ENCODE data around the gene TMEM266. TPM values are rescaled to one million over a fixed set of nuclear protein-coding genes. Genes with fewer than 3 reads are reported as not detected.
A peak's percentile ranks its signal among the peaks of the same experiment; 100 is the strongest.

The TMEM266 gene
- total RNA-seq, 1 donor from 2014 or later = not detected

GRCh38 chr15:76165951-76166350 lies 106.2 kb downstream of the TMEM266 start:
- peaks cover 29 to 45% (median 33%) of the 10 kb centered on the region in 3 donors for H3K4me1 ChIP-seq (ENCODE audit: control insufficient read depth in 3 of 3, insufficient read depth in 3 of 3, low read length in 3 of 3)
- no peaks in the 10 kb centered on the region for H3K9me3 ChIP-seq (ENCODE audit: control insufficient read depth in 3 of 3, low read length in 3 of 3)

GRCh38 chr15:76168237-76168984 lies 108.6 kb downstream of the TMEM266 start:
- H3K36me3 ChIP-seq (ENCODE audit: control insufficient read depth in 3 of 3, insufficient read depth in 3 of 3, low read length in 3 of 3) = no peaks in the 10 kb centered on the region

More at GRCh38 chr15:76165951-76166350, 106.2 kb downstream of the TMEM266 start:
- no peak overlapping the region for H3K9ac ChIP-seq (ENCODE audit: low read depth in 1 of 3, low read length in 3 of 3)
- no peaks in the 10 kb centered on the region for H3K36me3 ChIP-seq (ENCODE audit: control insufficient read depth in 3 of 3, insufficient read depth in 3 of 3, low read length in 3 of 3)
- H3K27me3 ChIP-seq (ENCODE audit: control insufficient read depth in 3 of 3, insufficient read depth in 3 of 3, low read length in 3 of 3) = no peaks in the 10 kb centered on the region
- no peak overlapping the region for H3K4me3 ChIP-seq (ENCODE audit: low read length in 3 of 3)
- no peak overlapping the region for H3K27ac ChIP-seq (ENCODE audit: low read depth, low read length)

DNA sequence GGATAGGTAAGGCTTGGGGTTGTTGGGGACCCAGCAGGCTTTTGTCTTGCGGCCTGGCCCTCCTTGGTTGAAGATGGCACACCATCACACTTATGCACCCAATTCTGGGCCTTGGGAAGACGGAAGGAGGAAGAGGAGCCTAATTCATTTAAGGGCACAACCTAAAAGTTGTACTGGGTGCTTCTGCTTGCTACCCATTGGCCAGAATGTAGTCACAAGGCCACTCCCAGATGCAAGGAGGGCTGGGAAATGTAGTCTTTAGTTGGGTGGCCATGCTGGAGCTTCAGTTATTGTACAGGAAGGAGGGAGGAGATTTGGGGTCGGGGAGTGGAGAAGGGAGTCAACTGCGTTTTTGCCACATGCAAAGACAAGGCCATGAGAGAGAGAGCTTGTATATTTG lies 109.2 kb downstream of the TMEM266 start:
- no peak overlapping the region for H3K27ac ChIP-seq (ENCODE audit: low read depth, low read length)
- no peaks in the 10 kb centered on the region for H3K36me3 ChIP-seq (ENCODE audit: control insufficient read depth in 3 of 3, insufficient read depth in 3 of 3, low read length in 3 of 3)
- H3K4me3 ChIP-seq (ENCODE audit: low read length in 3 of 3) = no peak overlapping the region
- H3K27me3 ChIP-seq (ENCODE audit: control insufficient read depth in 3 of 3, insufficient read depth in 3 of 3, low read length in 3 of 3) = no peaks in the 10 kb centered on the region
- H3K9ac ChIP-seq (ENCODE audit: low read depth in 1 of 3, low read length in 3 of 3) = peak overlapping the region in 1 of 3 donors; percentile 16
- peaks cover 9 to 22% (median 10%) of the 10 kb centered on the region in 3 donors for H3K4me1 ChIP-seq (ENCODE audit: control insufficient read depth in 3 of 3, insufficient read depth in 3 of 3, low read length in 3 of 3)
- no peaks in the 10 kb centered on the region for H3K9me3 ChIP-seq (ENCODE audit: control insufficient read depth in 3 of 3, low read length in 3 of 3)

More at GRCh38 chr15:76168237-76168984, 108.6 kb downstream of the TMEM266 start:
- Histone ChIP-seq H3K27ac (ENCODE audit: low read depth, low read length) (no peak overlapping the region), H3K9me3 (ENCODE audit: control insufficient read depth in 3 of 3, low read length in 3 of 3) (no peaks in the 10 kb centered on the region), H3K27me3 (ENCODE audit: control insufficient read depth in 3 of 3, insufficient read depth in 3 of 3, low read length in 3 of 3) (no peaks in the 10 kb centered on the region), H3K4me3 (ENCODE audit: low read length in 3 of 3) (no peak overlapping the region), H3K4me1 (ENCODE audit: control insufficient read depth in 3 of 3, insufficient read depth in 3 of 3, low read length in 3 of 3) (peaks cover 14 to 26% (median 14%) of the 10 kb centered on the region in 3 donors), H3K9ac (ENCODE audit: low read depth in 1 of 3, low read length in 3 of 3) (no peak overlapping the region)

DNA sequence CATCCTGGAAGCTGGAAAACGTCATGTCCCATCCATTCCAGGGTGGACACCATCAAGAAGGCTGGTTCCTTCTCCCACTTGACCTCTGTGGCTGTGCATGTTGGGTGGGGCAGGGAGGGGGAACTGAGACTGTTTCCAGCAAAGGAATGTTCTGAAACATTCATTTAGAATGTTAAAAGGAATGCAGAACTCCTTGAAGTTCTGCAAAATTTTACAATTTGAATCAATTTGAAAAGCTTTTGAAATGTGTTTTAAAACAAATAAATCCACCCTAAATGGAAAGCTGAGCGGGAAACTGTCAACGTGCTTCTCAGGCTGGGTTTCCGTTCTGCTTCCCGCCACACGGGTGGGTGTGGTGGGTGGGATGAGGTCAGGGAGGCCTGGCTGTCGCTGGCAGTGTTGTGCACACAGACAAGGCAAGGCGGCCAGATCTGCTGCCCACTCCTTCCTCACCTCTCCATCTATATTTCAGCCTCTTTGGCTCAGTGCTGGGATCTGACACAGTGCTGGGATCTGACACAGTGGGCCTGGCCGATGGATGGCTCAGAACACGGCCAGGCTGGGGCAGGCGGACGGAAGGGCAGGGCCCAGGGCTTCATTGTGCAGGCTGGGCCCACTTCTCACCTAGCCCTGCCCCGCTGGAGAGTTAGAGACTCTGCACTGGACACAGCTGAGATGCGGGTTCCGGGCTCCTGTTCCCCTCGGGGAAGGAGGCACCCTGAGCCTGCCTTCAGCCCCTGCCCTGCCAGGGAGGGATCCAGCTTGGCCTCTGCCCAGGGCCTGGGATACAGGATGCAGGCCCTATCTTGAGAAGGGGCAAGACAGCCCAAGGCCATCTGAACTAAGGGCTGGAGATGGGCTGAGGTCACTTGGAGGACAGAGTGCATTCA lies 110.4 kb downstream of the TMEM266 start:
- H3K27me3 ChIP-seq (ENCODE audit: control insufficient read depth in 3 of 3, insufficient read depth in 3 of 3, low read length in 3 of 3) = no peaks in the 10 kb centered on the region
- peaks cover 10 to 17% (median 12%) of the 10 kb centered on the region in 3 donors for H3K4me1 ChIP-seq (ENCODE audit: control insufficient read depth in 3 of 3, insufficient read depth in 3 of 3, low read length in 3 of 3)
- no peaks in the 10 kb centered on the region for H3K9me3 ChIP-seq (ENCODE audit: control insufficient read depth in 3 of 3, low read length in 3 of 3)
- H3K9ac ChIP-seq (ENCODE audit: low read depth in 1 of 3, low read length in 3 of 3) = no peak overlapping the region
- no peak overlapping the region for H3K27ac ChIP-seq (ENCODE audit: low read depth, low read length)
- H3K4me3 ChIP-seq (ENCODE audit: low read length in 3 of 3) = no peak overlapping the region
- no peaks in the 10 kb centered on the region for H3K36me3 ChIP-seq (ENCODE audit: control insufficient read depth in 3 of 3, insufficient read depth in 3 of 3, low read length in 3 of 3)

DNA sequence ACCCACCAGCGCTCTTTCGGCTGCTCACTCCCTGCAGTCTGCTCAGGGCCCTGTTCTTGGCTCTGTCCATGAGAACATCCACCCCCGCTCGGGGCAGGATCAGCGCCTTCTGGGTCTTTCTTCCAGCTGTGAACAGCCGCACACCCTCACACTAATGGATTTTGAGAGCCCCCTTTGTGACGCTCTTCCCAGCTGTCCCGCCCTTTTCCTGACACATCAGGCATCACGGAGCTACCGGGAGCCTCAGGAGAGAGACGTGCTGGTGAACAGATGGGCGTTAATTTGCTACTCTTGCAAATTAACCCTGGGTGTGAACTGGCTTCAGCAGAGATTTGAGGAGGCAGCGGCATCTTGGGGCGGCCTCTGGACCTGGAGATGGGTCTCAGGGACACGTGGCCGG lies 113.0 kb downstream of the TMEM266 start:
- H3K9me3 ChIP-seq (ENCODE audit: control insufficient read depth in 3 of 3, low read length in 3 of 3) = no peaks in the 10 kb centered on the region
- H3K36me3 ChIP-seq (ENCODE audit: control insufficient read depth in 3 of 3, insufficient read depth in 3 of 3, low read length in 3 of 3) = no peaks in the 10 kb centered on the region
- H3K4me1 ChIP-seq (ENCODE audit: control insufficient read depth in 3 of 3, insufficient read depth in 3 of 3, low read length in 3 of 3) = peaks cover 35 to 42% (median 38%) of the 10 kb centered on the region in 3 donors
- peaks cover 0 to 13% (median 2%) of the 10 kb centered on the region in 3 donors for H3K27me3 ChIP-seq (ENCODE audit: control insufficient read depth in 3 of 3, insufficient read depth in 3 of 3, low read length in 3 of 3)
- no peak overlapping the region for H3K4me3 ChIP-seq (ENCODE audit: low read length in 3 of 3)
- H3K9ac ChIP-seq (ENCODE audit: low read depth in 1 of 3, low read length in 3 of 3) = peak overlapping the region in 1 of 3 donors; percentile 60
- no peak overlapping the region for H3K27ac ChIP-seq (ENCODE audit: low read depth, low read length)

DNA sequence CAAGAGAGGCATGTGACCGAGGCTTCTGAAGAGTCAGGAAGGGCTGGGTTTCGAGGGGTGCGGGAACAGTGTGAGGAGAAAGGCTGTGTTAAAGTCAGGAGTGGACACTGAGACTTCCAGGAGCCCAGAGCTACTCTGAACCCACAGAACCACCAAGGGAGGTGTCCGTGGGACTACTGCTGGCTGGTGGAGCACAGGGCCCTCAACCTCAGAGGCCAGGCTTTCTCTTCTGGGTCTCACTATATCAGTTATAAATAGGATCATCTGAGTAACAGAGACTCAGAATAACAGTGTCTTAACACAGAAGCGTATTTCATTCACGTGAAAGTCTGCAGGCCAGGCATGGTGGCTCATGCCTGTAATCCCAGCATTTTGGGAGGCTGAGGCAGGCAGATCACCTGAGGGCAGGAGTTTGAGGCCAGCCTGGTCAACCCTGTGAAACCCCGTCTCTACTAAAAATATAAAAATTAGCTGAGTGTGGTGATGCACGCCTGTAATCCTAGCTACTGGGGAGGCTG lies 113.6 kb downstream of the TMEM266 start:
- Histone ChIP-seq H3K27me3 (ENCODE audit: control insufficient read depth in 3 of 3, insufficient read depth in 3 of 3, low read length in 3 of 3) (peaks cover 0 to 13% (median 2%) of the 10 kb centered on the region in 3 donors), H3K36me3 (ENCODE audit: control insufficient read depth in 3 of 3, insufficient read depth in 3 of 3, low read length in 3 of 3) (no peaks in the 10 kb centered on the region), H3K27ac (ENCODE audit: low read depth, low read length) (no peak overlapping the region), H3K4me3 (ENCODE audit: low read length in 3 of 3) (no peak overlapping the region), H3K9me3 (ENCODE audit: control insufficient read depth in 3 of 3, low read length in 3 of 3) (no peaks in the 10 kb centered on the region), H3K9ac (ENCODE audit: low read depth in 1 of 3, low read length in 3 of 3) (peak overlapping the region in 1 of 3 donors; percentile 60), H3K4me1 (ENCODE audit: control insufficient read depth in 3 of 3, insufficient read depth in 3 of 3, low read length in 3 of 3) (peaks cover 41 to 48% (median 44%) of the 10 kb centered on the region in 3 donors)

- Histone ChIP-seq H3K4me1 (ENCODE audit: control insufficient read depth in 3 of 3, insufficient read depth in 3 of 3, low read length in 3 of 3) (peaks cover 43 to 50% (median 50%) of the 10 kb centered on the region in 3 donors), H3K9ac (ENCODE audit: low read depth in 1 of 3, low read length in 3 of 3) (no peak overlapping the region)
Measured at GRCh38 chr15:76174654-76175053, 114.9 kb downstream of the TMEM266 start.

GRCh38 chr15:76175442-76175841 lies 115.7 kb downstream of the TMEM266 start:
- H3K36me3 ChIP-seq (ENCODE audit: control insufficient read depth in 3 of 3, insufficient read depth in 3 of 3, low read length in 3 of 3) = no peaks in the 10 kb centered on the region
- no peaks in the 10 kb centered on the region for H3K9me3 ChIP-seq (ENCODE audit: control insufficient read depth in 3 of 3, low read length in 3 of 3)
- peak overlapping the region in 2 of 3 donors; percentile 20 to 82 for H3K9ac ChIP-seq (ENCODE audit: low read depth in 1 of 3, low read length in 3 of 3)
- H3K4me1 ChIP-seq (ENCODE audit: control insufficient read depth in 3 of 3, insufficient read depth in 3 of 3, low read length in 3 of 3) = peaks cover 41 to 50% (median 50%) of the 10 kb centered on the region in 3 donors
- peak overlapping the region; percentile 96 for H3K27ac ChIP-seq (ENCODE audit: low read depth, low read length)
- peaks cover 0 to 13% (median 2%) of the 10 kb centered on the region in 3 donors for H3K27me3 ChIP-seq (ENCODE audit: control insufficient read depth in 3 of 3, insufficient read depth in 3 of 3, low read length in 3 of 3)
- H3K4me3 ChIP-seq (ENCODE audit: low read length in 3 of 3) = peak overlapping the region in 1 of 3 donors; percentile 6

More at GRCh38 chr15:76174654-76175053, 114.9 kb downstream of the TMEM266 start:
- Histone ChIP-seq H3K9me3 (ENCODE audit: control insufficient read depth in 3 of 3, low read length in 3 of 3) (no peaks in the 10 kb centered on the region), H3K27me3 (ENCODE audit: control insufficient read depth in 3 of 3, insufficient read depth in 3 of 3, low read length in 3 of 3) (peaks cover 0 to 13% (median 2%) of the 10 kb centered on the region in 3 donors), H3K27ac (ENCODE audit: low read depth, low read length) (no peak overlapping the region), H3K36me3 (ENCODE audit: control insufficient read depth in 3 of 3, insufficient read depth in 3 of 3, low read length in 3 of 3) (no peaks in the 10 kb centered on the region), H3K4me3 (ENCODE audit: low read length in 3 of 3) (no peak overlapping the region)

GRCh38 chr15:76176059-76176458 lies 116.3 kb downstream of the TMEM266 start:
- Histone ChIP-seq H3K4me1 (ENCODE audit: control insufficient read depth in 3 of 3, insufficient read depth in 3 of 3, low read length in 3 of 3) (peaks cover 41 to 50% (median 50%) of the 10 kb centered on the region in 3 donors), H3K9me3 (ENCODE audit: control insufficient read depth in 3 of 3, low read length in 3 of 3) (no peaks in the 10 kb centered on the region), H3K9ac (ENCODE audit: low read depth in 1 of 3, low read length in 3 of 3) (peak overlapping the region in 2 of 3 donors; percentile 65 to 82), H3K36me3 (ENCODE audit: control insufficient read depth in 3 of 3, insufficient read depth in 3 of 3, low read length in 3 of 3) (no peaks in the 10 kb centered on the region), H3K27ac (ENCODE audit: low read depth, low read length) (peak overlapping the region; percentile 96), H3K27me3 (ENCODE audit: control insufficient read depth in 3 of 3, insufficient read depth in 3 of 3, low read length in 3 of 3) (peaks cover 0 to 13% (median 2%) of the 10 kb centered on the region in 3 donors), H3K4me3 (ENCODE audit: low read length in 3 of 3) (no peak overlapping the region)

Data from skeletal muscle tissue (tissue), 4 donors.